BJ (cell line): Measurements from ENCODE around the gene CLSTN3. TPM values are rescaled to one million over a fixed set of nuclear protein-coding genes. Genes with fewer than 3 reads are reported as not detected.

Experiments
- CTCF ChIA-PET: fragments of 350-600 bp; formaldehyde crosslinking; extraction: SDS; loops from one replicate; lab custom pipeline; 2021; ENCODE audit warnings: antibody characterized with exemption, inconsistent platforms; lab: Yijun Ruan, JAX
- POLR2A ChIA-PET: fragments of 300-600 bp; sonication (Branson Sonifier 250); formaldehyde crosslinking; extraction: SDS; loops from one replicate; lab custom pipeline; 2021; ENCODE audit warnings: antibody characterized with exemption; lab: Charles Lee
- DNase-seq: peaks from one replicate; pipeline ENCODE4 v3.0.0-alpha.2; 2011; ENCODE audit warnings: low read depth
- H3K27me3 ChIP-seq: 2 replicates; pipeline ENCODE4 v1.6.0; 2011; ENCODE audit warnings: low read length; ENCODE audit not compliant: control insufficient read depth, insufficient read depth
- H3K36me3 ChIP-seq: 2 replicates; pipeline ENCODE4 v1.5.1; 2011; ENCODE audit warnings: low read length; ENCODE audit not compliant: control insufficient read depth, insufficient read depth
- H3K4me3 ChIP-seq: 2 replicates; pipeline ENCODE4 v1.5.1; 2011; ENCODE audit warnings: low read depth, mild to moderate bottlenecking, control low read depth, low read length
- polyA plus RNA-seq: library from polyadenylated mRNA; depleted of rRNA; stranded (reverse); fragments of >200 nt; gene quantifications from 2 replicates; pipeline ENCODE4 v1.2.3, GENCODE V29; 2011
- TF ChIP-seq, protein P1 (sequence below): IDR thresholded peaks from 2 replicates; pipeline ENCODE4 v1.5.1; 2011; ENCODE audit warnings: low read depth, mild to moderate bottlenecking, control low read depth, inconsistent platforms, low read length, moderate library complexity; ENCODE audit not compliant: insufficient read depth

CLSTN3 gene
- polyA plus RNA-seq, 1 experiment = 19.2 TPM

DNA sequence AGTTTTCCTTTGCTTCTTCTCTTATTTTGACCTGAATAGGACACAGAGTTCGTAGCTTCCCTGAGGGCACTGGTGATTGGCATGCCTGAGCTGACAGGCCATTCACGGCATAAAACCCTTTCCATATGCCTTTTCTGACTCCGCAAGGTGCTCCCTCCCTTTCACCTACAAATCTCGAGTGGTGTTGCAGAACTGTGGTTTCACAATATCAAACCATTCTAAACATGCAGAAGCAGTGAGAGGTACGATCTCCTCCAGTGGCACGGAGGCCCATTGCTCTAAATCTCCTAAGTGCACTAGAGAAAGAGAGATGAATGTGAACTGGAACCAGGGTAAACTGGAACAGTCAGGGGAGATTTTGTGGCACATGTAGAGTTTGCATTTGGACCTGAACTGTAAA lies 23.9 kb downstream of the CLSTN3 start:
- no peak overlapping the region for H3K4me3 ChIP-seq
- no peak for DNase-seq
- H3K36me3 ChIP-seq = peaks cover 21% of the 10 kb centered on the region
- ChIA-PET CTCF (interaction anchor here (1.4 to 4.1 kb wide), 4 partner anchors 8 to 13 kb away, joined by 5 to 37 read pairs (median 14); no protein-coding TSS in a partner anchor), POLR2A (no interaction called here)
- TF ChIP-seq, protein P1, sequence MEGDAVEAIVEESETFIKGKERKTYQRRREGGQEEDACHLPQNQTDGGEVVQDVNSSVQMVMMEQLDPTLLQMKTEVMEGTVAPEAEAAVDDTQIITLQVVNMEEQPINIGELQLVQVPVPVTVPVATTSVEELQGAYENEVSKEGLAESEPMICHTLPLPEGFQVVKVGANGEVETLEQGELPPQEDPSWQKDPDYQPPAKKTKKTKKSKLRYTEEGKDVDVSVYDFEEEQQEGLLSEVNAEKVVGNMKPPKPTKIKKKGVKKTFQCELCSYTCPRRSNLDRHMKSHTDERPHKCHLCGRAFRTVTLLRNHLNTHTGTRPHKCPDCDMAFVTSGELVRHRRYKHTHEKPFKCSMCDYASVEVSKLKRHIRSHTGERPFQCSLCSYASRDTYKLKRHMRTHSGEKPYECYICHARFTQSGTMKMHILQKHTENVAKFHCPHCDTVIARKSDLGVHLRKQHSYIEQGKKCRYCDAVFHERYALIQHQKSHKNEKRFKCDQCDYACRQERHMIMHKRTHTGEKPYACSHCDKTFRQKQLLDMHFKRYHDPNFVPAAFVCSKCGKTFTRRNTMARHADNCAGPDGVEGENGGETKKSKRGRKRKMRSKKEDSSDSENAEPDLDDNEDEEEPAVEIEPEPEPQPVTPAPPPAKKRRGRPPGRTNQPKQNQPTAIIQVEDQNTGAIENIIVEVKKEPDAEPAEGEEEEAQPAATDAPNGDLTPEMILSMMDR = no peak
- no peaks in the 10 kb centered on the region for H3K27me3 ChIP-seq

DNA sequence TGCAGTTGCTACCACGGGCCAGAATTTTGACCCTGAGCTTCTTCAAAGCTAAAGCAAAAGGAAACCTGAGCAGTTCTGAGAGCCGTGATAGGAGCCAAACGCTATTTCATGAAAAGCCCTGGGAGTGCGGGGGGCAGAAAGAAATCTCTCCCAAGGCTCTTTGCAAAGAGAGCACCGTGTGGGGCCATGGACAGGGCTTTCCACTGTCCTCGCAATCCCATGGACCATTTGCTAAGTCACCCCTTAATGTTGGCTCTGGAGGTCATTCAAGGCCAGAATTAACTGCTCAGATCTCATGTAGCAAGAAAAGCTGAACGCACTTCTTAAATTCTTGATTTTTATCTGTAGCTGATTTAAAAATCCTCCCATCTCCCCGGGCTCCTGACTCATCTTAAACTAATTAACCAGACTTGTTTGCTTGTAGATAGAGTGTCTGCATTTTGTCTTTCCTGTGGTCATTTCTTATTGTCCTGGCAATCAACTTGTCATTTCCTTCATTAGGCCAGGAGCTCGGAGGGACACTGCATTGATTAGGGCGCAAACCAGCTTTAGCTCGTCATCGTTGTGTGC lies 24.8 kb downstream of the CLSTN3 start:
- TF ChIP-seq, protein P1 = no peak
- ChIA-PET CTCF (interaction anchor here (1.0 to 4.1 kb wide), 4 partner anchors 9 to 24 kb away, joined by 3 to 37 read pairs (median 14); no protein-coding TSS in a partner anchor), POLR2A (interaction anchor here (0.5 kb wide), 1 partner anchor 10 kb away, joined by 7 read pairs; no protein-coding TSS in a partner anchor)
- Histone ChIP-seq H3K36me3 (peaks cover 13% of the 10 kb centered on the region), H3K4me3 (no peak overlapping the region), H3K27me3 (no peaks in the 10 kb centered on the region)
- DNase-seq = no peak

DNA sequence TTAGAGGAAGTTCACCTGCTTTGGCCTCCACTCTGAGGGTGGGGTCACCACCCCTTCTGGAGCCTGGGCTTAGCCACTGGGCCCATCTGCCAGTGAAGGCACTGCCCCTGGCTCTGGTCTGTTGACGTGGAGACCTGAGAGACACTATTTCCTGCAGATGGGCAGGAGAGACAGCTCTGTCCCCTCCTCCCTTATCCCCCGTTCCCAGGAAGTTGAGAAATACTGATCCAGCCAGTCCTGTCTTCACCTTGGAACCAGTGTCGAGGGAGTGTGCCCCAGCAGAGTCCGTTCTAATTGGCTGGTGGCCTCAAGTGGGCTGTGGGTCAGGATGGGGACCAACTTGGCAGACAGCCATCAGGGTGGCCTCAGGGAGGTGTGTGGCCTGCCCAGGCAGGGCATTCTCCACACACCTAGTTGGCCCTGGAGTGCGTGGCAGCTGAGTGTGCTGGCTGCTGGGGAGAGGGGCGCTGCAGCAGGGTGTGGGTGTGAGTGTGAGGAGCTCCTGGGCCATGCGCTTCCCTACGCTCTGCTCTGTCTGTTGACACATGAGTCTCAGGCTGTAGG lies 25.4 kb downstream of the CLSTN3 start:
- POLR2A ChIA-PET = interaction anchor here (0.5 kb wide), 1 partner anchor 10 kb away, joined by 7 read pairs; no protein-coding TSS in a partner anchor
- CTCF ChIA-PET = interaction anchor here (2.9 to 4.1 kb wide), 3 partner anchors 9 to 14 kb away, joined by 9 to 37 read pairs (median 20); no protein-coding TSS in a partner anchor
- no peak for DNase-seq

DNA sequence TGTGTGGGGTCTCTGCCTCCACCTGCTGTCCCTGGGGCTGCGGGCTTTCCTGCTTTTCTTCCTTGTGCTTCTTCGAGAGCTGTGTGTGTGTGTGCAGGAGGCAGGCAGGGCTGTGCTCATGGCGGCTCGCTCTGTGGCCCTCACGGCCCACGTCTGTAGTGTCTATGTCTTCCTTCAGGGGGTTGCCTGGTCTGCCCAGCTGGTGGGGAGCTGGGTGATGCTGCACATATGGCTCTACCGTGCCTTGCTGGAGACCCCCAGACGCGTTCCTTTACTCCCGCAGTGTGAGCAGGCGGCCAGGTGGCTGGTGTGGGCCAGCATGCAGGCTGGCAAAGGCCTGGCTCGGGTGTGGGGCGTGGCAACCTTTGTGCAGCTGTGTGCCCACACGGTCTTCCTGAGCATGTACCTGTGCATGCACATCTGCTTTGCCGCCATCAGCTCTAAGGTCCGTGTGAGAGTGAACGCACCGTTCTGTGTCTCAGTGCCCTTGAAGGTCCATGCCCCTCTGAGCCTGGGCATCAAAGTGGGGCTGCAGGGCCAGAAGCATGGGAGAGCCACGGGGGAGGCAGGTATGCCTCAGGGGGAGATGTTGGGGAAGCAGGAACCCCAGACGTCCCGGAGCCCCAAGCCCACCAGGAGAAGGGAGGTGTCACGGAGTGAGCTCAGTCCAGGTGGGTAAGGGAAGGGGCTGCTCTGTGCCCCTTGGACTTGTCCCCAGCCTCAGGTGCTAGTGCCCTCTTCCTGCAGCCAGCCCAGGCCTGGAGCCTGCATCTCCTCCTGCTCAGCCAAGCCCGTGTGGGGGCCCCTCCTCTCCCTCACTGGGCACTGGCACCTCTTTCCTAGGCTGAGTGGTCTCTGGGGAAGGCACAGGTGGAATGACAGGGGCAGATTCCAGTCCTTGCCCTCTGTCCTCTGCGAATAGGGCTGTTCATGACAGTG lies 26.4 kb downstream of the CLSTN3 start:
- no peaks in the 10 kb centered on the region for H3K27me3 ChIP-seq
- TF ChIP-seq, protein P1 = no peak
- CTCF ChIA-PET = interaction anchor here (2.9 to 4.1 kb wide), 2 partner anchors 8 to 12 kb away, joined by 9 to 37 read pairs; no protein-coding TSS in a partner anchor
- H3K4me3 ChIP-seq = no peak overlapping the region
- POLR2A ChIA-PET = no interaction called here
- DNase-seq = no peak
- peaks cover 10% of the 10 kb centered on the region for H3K36me3 ChIP-seq

More for the DNA sequence above, 25.4 kb downstream of the CLSTN3 start:
- H3K27me3 ChIP-seq = no peaks in the 10 kb centered on the region
- H3K36me3 ChIP-seq = peaks cover 13% of the 10 kb centered on the region
- no peak overlapping the region for H3K4me3 ChIP-seq
- TF ChIP-seq, protein P1 = no peak

DNA sequence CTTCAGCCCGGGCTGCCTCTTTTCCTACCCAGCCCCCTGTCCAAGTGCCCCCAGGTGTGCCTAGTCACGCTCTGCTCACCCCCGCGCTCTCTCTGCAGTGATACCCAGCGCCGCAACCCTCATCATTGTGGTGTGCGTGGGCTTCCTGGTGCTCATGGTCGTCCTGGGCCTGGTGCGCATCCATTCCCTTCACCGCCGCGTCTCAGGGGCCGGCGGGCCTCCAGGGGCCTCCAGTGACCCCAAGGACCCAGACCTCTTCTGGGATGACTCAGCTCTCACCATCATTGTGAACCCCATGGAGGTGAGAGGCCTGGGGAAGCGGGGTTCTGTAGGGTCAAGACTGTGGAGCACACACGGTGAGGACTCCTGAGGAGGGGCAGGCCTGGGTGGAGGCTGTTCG lies 27.2 kb downstream of the CLSTN3 start:
- ChIA-PET POLR2A (no interaction called here), CTCF (no interaction called here)
- peaks cover 10% of the 10 kb centered on the region for H3K36me3 ChIP-seq
- no peak for DNase-seq
- H3K27me3 ChIP-seq = no peaks in the 10 kb centered on the region
- H3K4me3 ChIP-seq = no peak overlapping the region
- TF ChIP-seq, protein P1 = no peak
